HepG2 (cell line): Measurements from ENCODE around the gene LINC00237. TPM values are rescaled to one million over a fixed set of nuclear protein-coding genes. Genes with fewer than 3 reads are reported as not detected.

Experiments
- ATAC-seq: fragments of 200-7000 bp; cut with Tn5 transposase; 3 replicates; pipeline ENCODE4 v1.9.1; 2020; ENCODE audit warnings: mild to moderate bottlenecking, moderate library complexity
- BruUV-seq: library from RNA; stranded (reverse); fragments of 400-500 nt; replicated peaks from 2 replicates; lab custom pipeline; 2021; lab: Mats Ljungman, UMichigan
- CTCF ChIA-PET: fragments of 300-600 bp; formaldehyde crosslinking; extraction: SDS; loops from one replicate; lab custom pipeline; 2021; ENCODE audit warnings: low total read pairs, inconsistent platforms, low intra/inter-chr PET ratio; lab: Yijun Ruan, JAX
- POLR2A ChIA-PET: fragments of 350-600 bp; sonication (Branson Sonifier 250); formaldehyde crosslinking; loops from one replicate; lab custom pipeline; 2020; ENCODE audit warnings: antibody characterized with exemption, inconsistent platforms; lab: Yijun Ruan, JAX
- DNase-seq: peaks from one replicate; pipeline ENCODE4 v3.0.0-alpha.2; 2015; ENCODE audit warnings: low spot score
- FAIRE-seq: peaks from 3 replicates; lab custom pipeline; 2011; peaks lifted over from hg19 to GRCh38; lab: Jason Lieb, UNC
- H2AFZ ChIP-seq: one replicate; pipeline ENCODE4 v1.6.1; 2011; ENCODE audit warnings: low read length, inconsistent platforms
- H3K27ac ChIP-seq: fragments of 300-600 bp; 3 replicates; pipeline ENCODE4 v1.8.0; 2011; ENCODE audit warnings: mixed run types, mild to moderate bottlenecking, mixed read lengths, low read length, inconsistent platforms; ENCODE audit not compliant: insufficient read depth; ENCODE audit errors: extremely low read length
- H3K27me3 ChIP-seq, 2 experiments: fragments of 200-600 bp in 1 of 2; 2 replicates in 1 of 2; 3 replicates in 1 of 2; pipeline versions ENCODE4 v1.6.0 to v1.8.0; 2011; ENCODE audit warnings: low read length in 2 of 2, mild to moderate bottlenecking in 2 of 2, moderate library complexity in 2 of 2, inconsistent platforms in 1 of 2; ENCODE audit not compliant: insufficient read depth in 2 of 2, control insufficient read depth in 1 of 2
- H3K36me3 ChIP-seq, 2 experiments: fragments of 200-600 bp in 1 of 2; replicated peaks in 1 of 2; 2 replicates in 1 of 2; 3 replicates in 1 of 2; pipeline versions ENCODE4 v1.5.1 to v1.8.0; 2011; ENCODE audit warnings: low read length in 2 of 2, inconsistent platforms in 1 of 2; ENCODE audit not compliant: insufficient read depth in 2 of 2, control insufficient read depth in 1 of 2
- H3K4me1 ChIP-seq: 2 replicates; pipeline ENCODE4 v1.5.1; 2012; ENCODE audit warnings: low read length, inconsistent platforms; ENCODE audit not compliant: insufficient read depth
- H3K4me2 ChIP-seq: 2 replicates; pipeline ENCODE4 v1.6.0; 2011; ENCODE audit warnings: low read depth, low read length, inconsistent platforms
- H3K4me3 ChIP-seq, 3 experiments: fragments of 200-600 bp in 1 of 3; sonication (generic), shearing (Covaris generic) in 1 of 3; replicated peaks in 1 of 3; 2 replicates each; pipeline ENCODE4 v1.5.1; 2011 to 2016; ENCODE audit warnings: low read length in 3 of 3, inconsistent platforms in 2 of 3, low read depth in 2 of 3, mild to moderate bottlenecking in 2 of 3, control low read depth in 1 of 3, mixed read lengths in 1 of 3; ENCODE audit not compliant: insufficient read depth in 1 of 3
- H3K79me2 ChIP-seq: one replicate; pipeline ENCODE4 v1.6.1; 2011; ENCODE audit warnings: low read length, inconsistent platforms; ENCODE audit not compliant: insufficient read depth
- H3K9ac ChIP-seq: 2 replicates; pipeline ENCODE4 v1.6.0; 2011; ENCODE audit warnings: mild to moderate bottlenecking, low read depth, low read length, inconsistent platforms; ENCODE audit not compliant: insufficient read depth
- H3K9me3 ChIP-seq: 2 replicates; pipeline ENCODE4 v1.5.1; 2012; ENCODE audit warnings: mild to moderate bottlenecking, low read length
- H4K20me1 ChIP-seq: 2 replicates; pipeline ENCODE4 v1.6.0; 2011; ENCODE audit warnings: inconsistent platforms, mild to moderate bottlenecking, low read length, moderate library complexity; ENCODE audit not compliant: insufficient read depth
- AGO1 ChIP-seq: fragments of 200-400 bp; formaldehyde crosslinking; IDR thresholded peaks from 2 replicates; pipeline ENCODE4 v1.6.1; 2017; ENCODE audit warnings: mild to moderate bottlenecking, low read depth, low read length, moderate library complexity; ENCODE audit not compliant: poor library complexity, severe bottlenecking
- CBFB ChIP-seq: sonication (generic); formaldehyde crosslinking; IDR thresholded peaks from 2 replicates; pipeline ENCODE4 v1.4.0; 2020; ENCODE audit warnings: missing genetic modification reagents
- CENPX ChIP-seq: sonication (generic); formaldehyde crosslinking; IDR thresholded peaks from 2 replicates; pipeline ENCODE4 v1.9.0; 2021; ENCODE audit warnings: mild to moderate bottlenecking, missing genetic modification reagents, moderate library complexity
- EP300 ChIP-seq, 3 experiments: sonication (generic) in 1 of 3; formaldehyde crosslinking in 1 of 3; IDR thresholded peaks; 2 replicates each; pipeline versions ENCODE4 v1.5.1 to v1.6.1; 2011 to 2020; ENCODE audit warnings: low read depth in 2 of 3, low read length in 2 of 3, borderline replicate concordance in 1 of 3, improper control_type of control experiment in 1 of 3, mild to moderate bottlenecking in 1 of 3, missing genetic modification reagents in 1 of 3, moderate library complexity in 1 of 3
- EZH2 ChIP-seq: conservative IDR thresholded peaks from 2 replicates; pipeline ENCODE4 v1.6.1; 2012; ENCODE audit warnings: mild to moderate bottlenecking, low read depth, low read length, moderate library complexity
- KDM5B ChIP-seq: sonication (generic); formaldehyde crosslinking; IDR thresholded peaks from 2 replicates; pipeline ENCODE4 v1.4.0; 2020; ENCODE audit warnings: missing genetic modification reagents, mild to moderate bottlenecking, borderline replicate concordance
- MEIS1 ChIP-seq: sonication (generic); formaldehyde crosslinking; IDR thresholded peaks from 2 replicates; pipeline ENCODE4 v1.9.0; 2021; ENCODE audit warnings: mild to moderate bottlenecking, missing genetic modification reagents, moderate library complexity, borderline replicate concordance
- PCBP1 ChIP-seq: fragments of 200-400 bp; formaldehyde crosslinking; IDR thresholded peaks from 2 replicates; pipeline ENCODE4 v1.6.1; 2017; ENCODE audit warnings: mild to moderate bottlenecking, low read depth, low read length, borderline replicate concordance
- PHB2 ChIP-seq: fragments of 450-650 bp; IDR thresholded peaks from 2 replicates; pipeline ENCODE4 v1.6.1; 2018; ENCODE audit not compliant: partially characterized antibody
- SP2 ChIP-seq: sonication (generic); formaldehyde crosslinking; IDR thresholded peaks from 2 replicates; pipeline ENCODE4 v1.5.1; 2020; ENCODE audit warnings: mild to moderate bottlenecking, missing genetic modification reagents
- SUZ12 ChIP-seq: fragments of 150-350 bp; IDR thresholded peaks from 2 replicates; pipeline ENCODE4 v1.6.1; 2014; ENCODE audit warnings: low read depth, low read length
- WIZ ChIP-seq: sonication (generic); formaldehyde crosslinking; IDR thresholded peaks from 2 replicates; pipeline ENCODE4 v1.5.1; 2020; ENCODE audit warnings: mild to moderate bottlenecking, missing genetic modification reagents
- ZFP36L1 ChIP-seq: sonication (generic); formaldehyde crosslinking; IDR thresholded peaks from 2 replicates; pipeline ENCODE4 v1.8.0; 2022; ENCODE audit warnings: mild to moderate bottlenecking, missing genetic modification reagents, moderate library complexity
- ZNF326 ChIP-seq: sonication (generic); formaldehyde crosslinking; IDR thresholded peaks from 2 replicates; pipeline ENCODE4 v1.4.0; 2020; ENCODE audit warnings: missing genetic modification reagents, borderline replicate concordance
- ZNF350 ChIP-seq: sonication (generic); formaldehyde crosslinking; IDR thresholded peaks from 2 replicates; pipeline ENCODE4 v1.4.0; 2020; ENCODE audit warnings: mild to moderate bottlenecking, low read depth, missing genetic modification reagents, borderline replicate concordance
- ZNF552 ChIP-seq: sonication (generic); formaldehyde crosslinking; IDR thresholded peaks from 2 replicates; pipeline ENCODE4 v1.9.0; 2022; ENCODE audit warnings: missing genetic modification reagents, mild to moderate bottlenecking, borderline replicate concordance
- ZNF558 ChIP-seq: sonication (generic); formaldehyde crosslinking; IDR thresholded peaks from 2 replicates; pipeline ENCODE4 v1.9.0; 2022; ENCODE audit warnings: mild to moderate bottlenecking, missing genetic modification reagents, borderline replicate concordance
- ZNF672 ChIP-seq: sonication (generic); formaldehyde crosslinking; IDR thresholded peaks from 2 replicates; pipeline ENCODE4 v1.8.1; 2022; ENCODE audit warnings: missing genetic modification reagents
- ZNF766 ChIP-seq: sonication (generic); formaldehyde crosslinking; IDR thresholded peaks from 2 replicates; pipeline ENCODE4 v1.5.0; 2020; ENCODE audit warnings: missing genetic modification reagents, borderline replicate concordance
- ZSCAN29 ChIP-seq: sonication (generic); formaldehyde crosslinking; conservative IDR thresholded peaks from 2 replicates; pipeline ENCODE4 v1.4.0; 2020; ENCODE audit warnings: mild to moderate bottlenecking, missing genetic modification reagents
- WGBS: methylation state at CpG from one replicate; pipeline ENCODE4 v1.1.6; 2017; ENCODE audit warnings: low lambda C conversion rate; 5-methylcytosine and 5-hydroxymethylcytosine counted together
- in situ Hi-C: cut with HindIII; loops from 2 replicates; pipeline ENCODE4 v1.10.0; 2017; ENCODE audit warnings: low pct_unique_long_range_greater_than_20kb; ENCODE audit not compliant: extremely low pct_ligation_motif_present
- intact Hi-C: fragments of 100-400 bp; cut with micrococcal nuclease; formaldehyde crosslinking; loops from one replicate; pipeline ENCODE4 v1.10.0; 2022; ENCODE audit not compliant: unreplicated experiment
- polyA plus RNA-seq, 8 experiments: library from polyadenylated mRNA; depleted of rRNA in 3 of 8; stranded (reverse) in 7 of 8; unstranded in 1 of 8; fragments of >200 nt; fragmentation: Illumina TruSeq in 4 of 8; extraction: Trizol in 4 of 8; gene quantifications; 2 replicates each; pipeline versions ENCODE4 v1.2.1 to v1.2.3, GENCODE V29; 2011 to 2016; ENCODE audit warnings: low read depth in 4 of 8, missing spikeins in 1 of 8, mixed read lengths in 1 of 8; ENCODE audit not compliant: insufficient read depth in 1 of 8
- total RNA-seq, 5 experiments: library from RNA; depleted of rRNA; stranded (reverse); fragments of >200 nt; fragmentation: Illumina TruSeq; extraction: Trizol; gene quantifications; 2 replicates each; pipeline ENCODE4 v1.2.3, GENCODE V29; 2016; ENCODE audit warnings: low read depth in 1 of 5

LINC00237 gene
- total and polyA plus RNA-seq, 2 of the 13 experiments (the other 11 are each of a cell fraction or from before 2014, with no cell fraction given) = not detected

- H3K4me1 ChIP-seq = peaks cover 79% of the 10 kb centered on the region
- H3K4me2 ChIP-seq = no peak overlapping the region
- TF ChIP-seq KDM5B (CRISPR knock-in tag) (no peak), ZNF350 (CRISPR knock-in tag) (no peak), MEIS1 (no peak), PCBP1 (no peak), SUZ12 (no peak), ZNF326 (CRISPR knock-in tag) (no peak), ZNF558 (no peak), EZH2 (no peak), PHB2 (no peak), CENPX (CRISPR knock-in tag) (no peak), ZSCAN29 (no peak), AGO1 (no peak), CBFB (CRISPR knock-in tag) (no peak), WIZ (no peak), ZFP36L1 (no peak), ZNF766 (CRISPR knock-in tag) (no peak), ZNF552 (CRISPR knock-in tag) (no peak), ZNF672 (no peak), EP300 (IDR thresholded peaks at IDR 0.05; ENCODE audit: low read depth in 2 of 2, low read length in 2 of 2) (no peak), EP300 (CRISPR knock-in tag; IDR thresholded peaks at IDR 0.05; ENCODE audit: borderline replicate concordance) (no peak), SP2 (no peak)
- TF ChIP-seq, all 625 proteins: peak for 0
- H3K27ac ChIP-seq = peak overlapping the region; percentile 77
- H3K9me3 ChIP-seq = no peaks in the 10 kb centered on the region
- 95% methylated on average over 4 of the region's 4 CpGs for WGBS
- H2AFZ ChIP-seq = no peak overlapping the region
- POLR2A ChIA-PET = no interaction called here
- H3K4me3 ChIP-seq = no peak overlapping the region
- no peak for FAIRE-seq
- H4K20me1 ChIP-seq = no peaks in the 10 kb centered on the region
- in situ Hi-C loops (no loop called here), intact Hi-C loops (no loop called here)
- no peak for ATAC-seq
- peaks cover 18 to 59% of the 10 kb centered on the region in 2 experiments for H3K36me3 ChIP-seq
- peaks cover 48% of the 10 kb centered on the region for H3K79me2 ChIP-seq
- no peak overlapping the region for H3K9ac ChIP-seq
- CTCF ChIA-PET = no interaction called here
- BruUV-seq = no TSS peak
- no peaks in the 10 kb centered on the region for H3K27me3 ChIP-seq
- DNase-seq = no peak
Observed at GRCh38 chr20:21133404-21133803, 27.2 kb upstream of the LINC00237 start.
